Stimulated activated CD8-positive, alpha-beta memory T cell treated with anti-CD3 and anti-CD28 coated beads, Interleukin-7, amount 100 ng/mL, for 4 hours (primary cell): ENCODE data around the gene RPL31.

Experiments
- DNase-seq, 2 donors: peaks; one replicate each; pipeline ENCODE4 v3.0.0-alpha.2; 2020; ENCODE audit warnings: low read depth in 2 of 2

RPL31 gene

DNA sequence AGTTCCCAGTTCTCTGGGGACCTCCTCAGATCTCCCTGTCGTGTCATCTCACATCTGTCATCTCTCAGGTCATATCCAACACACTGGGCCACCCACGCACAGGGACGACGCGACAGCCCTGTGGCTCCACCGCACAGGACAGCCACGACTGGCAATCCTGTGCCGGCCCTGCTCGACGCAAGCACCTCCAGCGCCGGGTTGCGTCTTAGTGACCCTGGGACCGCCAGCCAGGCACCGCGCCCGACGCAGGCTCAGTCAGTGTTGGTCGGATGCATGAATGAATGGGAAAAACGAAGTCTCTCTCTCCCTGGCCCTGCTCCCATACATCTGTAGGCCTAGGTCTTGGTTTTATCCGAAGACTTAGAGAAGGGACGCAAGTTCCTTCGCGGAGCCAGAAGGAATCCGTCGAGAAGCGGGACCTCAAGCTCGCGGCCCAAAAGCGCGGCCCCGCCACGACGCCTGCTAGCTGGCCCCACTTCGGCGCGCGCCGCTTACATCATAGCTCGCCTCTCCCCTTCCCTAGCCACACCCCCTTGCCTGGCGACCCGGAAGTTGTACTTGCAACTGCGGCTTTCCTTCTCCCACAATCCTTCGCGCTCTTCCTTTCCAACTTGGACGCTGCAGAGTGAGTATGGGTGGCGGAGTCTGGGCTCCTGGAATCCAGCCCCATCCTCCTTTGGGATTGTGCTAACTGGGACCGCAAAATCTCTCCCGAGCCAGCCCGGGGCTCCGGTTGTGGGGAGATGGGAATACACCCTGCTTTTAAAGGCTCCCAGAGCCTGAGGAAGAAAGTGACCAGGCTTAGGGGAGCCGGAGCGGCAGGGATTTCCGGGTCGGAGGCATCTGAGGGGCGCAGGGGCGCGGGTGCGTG lies at the start of gene RPL31:
TSS of gene RPL31 (plus strand) at position 599 of the 871 bp plus-strand sequence. CDS start 413 bp downstream, outside the sequence.
- peak; percentile 95 to 96 for DNase-seq

- no peak for DNase-seq
These were observed 49.6 kb upstream of the RPL31 start for GRCh38 chr2:100952512-100952911.

DNA sequence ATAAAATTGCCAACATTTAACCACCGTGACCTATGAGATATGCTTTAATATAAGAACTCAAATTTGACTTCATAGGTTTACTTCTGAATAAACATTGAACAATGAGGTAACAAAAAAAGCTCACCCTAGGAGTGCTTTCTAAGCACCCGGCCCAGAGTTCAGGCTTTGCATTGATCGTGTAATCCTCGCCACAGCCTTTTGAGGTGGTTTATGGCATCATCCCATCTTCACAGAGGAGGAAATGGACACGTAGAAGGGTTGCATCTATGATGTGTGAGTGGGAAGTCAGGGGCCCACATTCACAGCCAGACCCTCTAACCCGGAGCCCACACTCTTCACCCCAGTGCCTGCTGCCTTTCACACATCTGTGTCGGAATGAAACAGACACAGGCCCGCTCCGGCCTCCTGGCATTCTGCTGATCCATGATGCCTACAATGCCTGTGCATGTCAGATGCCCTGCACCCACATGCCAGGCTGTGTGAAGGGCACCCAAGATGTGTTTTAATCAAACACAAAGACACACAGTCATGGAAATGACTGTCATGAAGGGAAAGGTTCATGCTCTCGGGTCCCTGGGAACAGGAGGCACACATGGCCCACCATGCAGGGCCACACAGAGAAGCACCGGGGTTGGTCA lies 48.6 kb upstream of the RPL31 start:
- DNase-seq, result no peak

GRCh38 chr2:100954044-100954420 lies 48.1 kb upstream of the RPL31 start:
- DNase-seq, result no peak

- DNase-seq, result no peak
These were observed 46.9 kb upstream of the RPL31 start for GRCh38 chr2:100955226-100955625.

GRCh38 chr2:100956081-100956480 lies 46.0 kb upstream of the RPL31 start:
- DNase-seq, result no peak

DNA sequence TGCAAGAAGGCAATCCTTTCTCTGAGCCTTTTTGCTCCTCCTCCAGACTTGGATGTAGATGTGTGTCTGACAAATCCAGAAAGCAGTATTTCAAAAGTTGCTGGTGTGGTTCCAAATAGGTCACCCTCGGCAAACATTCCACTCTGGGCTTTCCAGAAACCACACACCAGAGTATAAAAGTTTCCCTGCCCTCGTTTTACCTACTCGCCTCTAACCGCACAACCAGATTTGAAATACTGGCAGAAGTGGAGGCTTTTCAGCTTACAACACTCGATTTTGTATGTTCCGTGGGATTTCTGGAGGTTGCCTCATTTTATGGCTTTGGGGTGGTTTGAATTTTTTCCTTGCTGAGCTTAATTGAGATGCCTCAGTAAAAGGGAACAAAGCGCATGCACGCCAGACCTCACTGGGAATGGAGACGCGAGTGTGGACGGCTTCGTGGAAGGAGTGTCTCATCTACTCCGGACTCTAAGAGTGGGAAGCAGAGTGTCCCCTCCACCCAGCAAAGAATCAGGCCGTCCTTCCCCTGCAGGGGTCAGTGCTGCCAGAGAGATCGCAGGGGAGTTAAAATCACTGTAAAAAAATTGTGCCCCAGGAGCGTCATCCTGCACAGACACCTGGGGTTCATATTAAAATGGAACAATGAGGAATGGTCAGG lies 44.0 kb upstream of the RPL31 start:
- no peak for DNase-seq

DNA sequence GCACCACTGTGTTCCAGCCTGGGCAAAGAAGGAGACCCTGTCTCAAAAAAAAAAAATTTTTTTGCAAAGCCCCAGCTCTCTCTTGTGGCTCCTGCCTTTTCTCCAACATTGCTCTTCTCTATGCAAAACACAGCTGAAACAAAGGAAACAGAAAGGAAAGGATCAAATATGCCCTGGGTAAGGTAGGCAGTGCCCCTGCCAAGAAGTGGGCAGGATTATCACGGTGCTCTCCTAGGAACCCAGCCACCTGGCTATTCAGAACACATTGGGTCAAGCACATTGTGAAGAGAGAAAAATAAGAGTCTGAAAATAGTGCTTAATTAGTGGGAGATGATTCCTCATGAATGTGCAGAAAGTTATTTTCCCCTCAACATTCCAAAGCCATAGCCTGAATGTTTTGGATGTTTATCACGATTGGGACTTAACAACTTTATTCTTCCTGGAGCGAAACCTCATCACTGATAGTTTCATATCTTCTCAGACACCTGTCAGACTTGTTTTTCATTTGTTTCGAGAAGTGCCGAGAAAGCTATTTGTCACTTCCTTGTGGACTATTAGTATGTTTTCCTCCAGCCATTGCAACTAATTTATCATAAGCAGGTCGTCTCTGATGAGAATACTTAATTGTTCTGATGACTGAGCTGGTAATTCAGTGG lies 42.7 kb upstream of the RPL31 start:
- no peak for DNase-seq

DNA sequence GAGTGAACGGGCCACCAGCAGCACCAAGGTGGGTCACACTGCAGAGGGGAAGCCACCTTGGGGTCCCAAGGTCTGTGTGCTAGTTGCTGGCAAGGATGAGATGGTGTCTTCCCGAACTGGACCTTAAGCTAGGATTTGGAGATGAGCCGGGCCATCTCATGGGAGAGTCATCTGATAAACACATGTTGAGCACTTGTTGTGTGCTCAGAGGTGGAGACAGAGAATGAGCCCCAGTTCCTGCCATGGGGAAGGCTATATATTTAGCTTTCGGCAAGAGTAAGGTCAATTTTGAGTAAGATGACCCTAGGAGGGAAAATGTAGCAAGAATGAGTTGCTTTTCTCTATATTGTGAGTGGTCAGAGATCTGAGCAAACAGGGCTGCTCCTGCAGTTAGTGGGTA lies 41.4 kb upstream of the RPL31 start:
- DNase-seq, result no peak

- no peak for DNase-seq
These were observed 39.6 kb upstream of the RPL31 start for GRCh38 chr2:100962366-100963025.

DNA sequence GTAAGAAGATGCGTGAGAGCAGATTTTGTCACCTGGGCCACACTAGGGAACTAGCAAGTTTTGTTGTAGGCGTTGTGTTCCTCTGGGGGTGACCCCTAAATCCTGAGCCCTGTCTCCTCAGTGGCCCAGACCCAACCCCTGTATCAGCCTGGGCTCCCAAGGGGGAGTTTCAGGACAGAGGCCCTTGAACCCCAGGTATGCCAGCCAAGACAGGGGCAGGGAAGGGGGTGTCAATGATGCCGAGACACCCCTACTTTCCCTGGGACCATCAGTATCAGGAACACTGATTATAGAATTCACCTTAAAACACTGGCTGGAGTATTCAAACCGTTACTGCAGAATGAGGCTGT lies 39.1 kb upstream of the RPL31 start:
- DNase-seq, result no peak

- no peak for DNase-seq
These were observed 37.9 kb upstream of the RPL31 start for GRCh38 chr2:100964222-100964621.

- DNase-seq, result no peak
These were observed 37.4 kb upstream of the RPL31 start for GRCh38 chr2:100964681-100965169.

DNA sequence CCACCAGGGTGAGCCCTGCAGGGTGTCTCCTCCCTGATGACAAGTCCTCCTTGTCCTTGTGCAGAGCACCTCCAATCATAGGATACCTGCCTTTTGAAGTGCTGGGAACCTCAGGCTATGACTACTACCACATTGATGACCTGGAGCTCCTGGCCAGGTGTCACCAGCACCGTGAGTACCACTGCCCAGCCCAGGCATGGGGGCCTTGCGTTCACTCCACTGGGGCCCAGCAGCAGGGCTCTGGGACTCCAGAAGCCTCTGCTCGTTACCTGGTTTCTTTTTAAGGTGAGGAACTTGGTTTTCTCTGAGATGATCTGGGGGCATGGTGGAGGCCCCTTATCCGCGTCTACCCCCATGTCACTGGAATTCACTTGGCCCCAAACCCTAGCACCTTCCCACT lies 36.5 kb upstream of the RPL31 start:
- no peak for DNase-seq

DNA sequence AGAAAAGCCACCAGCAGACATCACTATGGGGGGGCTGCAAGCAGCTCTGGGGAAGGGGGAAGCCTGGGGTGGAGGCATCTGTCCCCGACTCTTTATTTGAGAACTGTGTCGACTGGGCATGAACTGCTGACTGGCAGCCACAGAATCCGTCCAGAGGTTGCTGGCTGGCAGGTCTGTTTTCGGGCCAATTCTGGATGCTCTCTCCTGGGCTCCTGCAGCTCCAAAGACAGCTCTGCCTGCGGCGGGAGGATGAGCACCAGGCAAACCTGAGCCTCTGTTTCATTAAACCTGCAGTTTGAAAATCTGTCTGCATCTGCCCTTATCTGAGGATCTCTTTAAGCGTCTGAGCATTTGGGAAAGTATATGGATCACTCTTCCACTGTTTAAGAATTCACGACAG lies 34.4 kb upstream of the RPL31 start:
- DNase-seq, result no peak

- no peak for DNase-seq
These were observed 33.6 kb upstream of the RPL31 start for GRCh38 chr2:100968146-100969145.

GRCh38 chr2:100969998-100970397 lies 32.1 kb upstream of the RPL31 start:
- no peak for DNase-seq

- DNase-seq, result no peak
These were observed 30.9 kb upstream of the RPL31 start for GRCh38 chr2:100971221-100971620.

DNA sequence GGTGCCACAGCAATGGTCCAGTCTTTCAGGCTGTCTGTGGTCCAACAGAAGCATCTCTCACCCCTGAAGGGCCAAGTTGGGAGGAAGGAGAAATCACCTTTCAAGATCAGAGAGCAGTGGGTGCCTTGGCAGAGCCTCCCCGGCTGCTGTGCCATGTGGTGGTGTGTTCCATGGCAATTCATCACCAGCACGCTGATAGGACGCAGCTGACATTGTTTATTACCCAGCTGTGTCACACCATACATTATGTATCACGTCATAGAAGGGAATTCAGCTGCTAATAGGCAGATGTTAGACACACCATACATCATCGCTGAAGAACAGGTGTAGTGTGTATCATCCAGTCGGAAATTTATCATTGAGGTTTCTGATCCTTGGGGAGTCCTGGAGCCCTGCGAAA lies 29.6 kb upstream of the RPL31 start:
- DNase-seq, result no peak
